ENCODE measurements around the gene NEURL1.

DNA sequence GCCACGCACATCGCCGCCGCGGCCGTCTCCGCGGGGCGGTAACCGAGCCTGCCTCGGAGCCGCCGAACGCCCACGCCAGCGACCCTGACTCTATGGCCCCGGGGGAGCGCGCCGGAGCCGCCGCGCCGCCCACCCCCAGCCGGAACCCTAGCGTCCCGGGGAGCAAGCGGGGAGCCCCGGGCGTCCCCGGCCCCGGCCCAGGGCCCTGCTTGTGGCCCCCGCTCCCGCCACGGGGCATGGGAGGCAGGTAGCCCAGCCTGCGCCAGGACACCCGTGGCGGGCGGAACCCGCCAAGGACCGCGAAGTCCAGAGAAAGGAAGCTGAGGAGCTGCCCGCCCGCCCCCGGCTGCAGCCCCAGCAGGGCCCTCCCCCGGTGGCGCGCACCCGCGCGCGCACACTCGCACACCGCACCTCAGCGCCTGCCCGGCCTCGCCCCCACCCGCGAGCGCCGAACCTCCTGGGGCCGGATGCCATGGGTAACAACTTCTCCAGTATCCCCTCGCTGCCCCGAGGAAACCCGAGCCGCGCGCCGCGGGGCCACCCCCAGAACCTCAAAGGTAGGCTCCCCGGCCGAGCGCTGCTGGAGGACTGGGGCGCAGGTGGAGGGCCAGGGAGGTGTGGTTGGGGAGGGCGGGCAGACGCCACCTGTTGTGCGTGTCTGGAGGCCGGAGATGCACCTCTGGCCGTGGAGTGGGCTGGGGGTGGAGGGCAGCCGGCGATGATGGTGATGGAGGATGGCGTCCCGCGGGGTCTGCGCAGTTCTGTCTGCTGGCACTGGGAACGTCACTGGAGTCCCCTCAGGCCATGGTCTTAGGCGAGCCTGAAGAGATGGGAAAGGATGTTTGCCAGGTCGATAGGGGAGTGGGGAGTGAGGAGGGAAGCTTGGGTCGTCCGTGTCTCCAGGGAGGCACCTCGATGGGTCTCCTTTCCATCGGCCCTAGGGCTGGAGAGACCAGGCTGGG, 692 bp downstream of the NEURL1 start:
- TF ChIP-seq, protein P1, sequence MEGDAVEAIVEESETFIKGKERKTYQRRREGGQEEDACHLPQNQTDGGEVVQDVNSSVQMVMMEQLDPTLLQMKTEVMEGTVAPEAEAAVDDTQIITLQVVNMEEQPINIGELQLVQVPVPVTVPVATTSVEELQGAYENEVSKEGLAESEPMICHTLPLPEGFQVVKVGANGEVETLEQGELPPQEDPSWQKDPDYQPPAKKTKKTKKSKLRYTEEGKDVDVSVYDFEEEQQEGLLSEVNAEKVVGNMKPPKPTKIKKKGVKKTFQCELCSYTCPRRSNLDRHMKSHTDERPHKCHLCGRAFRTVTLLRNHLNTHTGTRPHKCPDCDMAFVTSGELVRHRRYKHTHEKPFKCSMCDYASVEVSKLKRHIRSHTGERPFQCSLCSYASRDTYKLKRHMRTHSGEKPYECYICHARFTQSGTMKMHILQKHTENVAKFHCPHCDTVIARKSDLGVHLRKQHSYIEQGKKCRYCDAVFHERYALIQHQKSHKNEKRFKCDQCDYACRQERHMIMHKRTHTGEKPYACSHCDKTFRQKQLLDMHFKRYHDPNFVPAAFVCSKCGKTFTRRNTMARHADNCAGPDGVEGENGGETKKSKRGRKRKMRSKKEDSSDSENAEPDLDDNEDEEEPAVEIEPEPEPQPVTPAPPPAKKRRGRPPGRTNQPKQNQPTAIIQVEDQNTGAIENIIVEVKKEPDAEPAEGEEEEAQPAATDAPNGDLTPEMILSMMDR (conservative IDR thresholded peaks at IDR 0.05) = no peak
- no peak for TF ChIP-seq ZFX (IDR thresholded peaks at IDR 0.05)

Data from C4-2B (cell line).